DMS153 treated with DMSO at 0.1 percent for 48 hours (cell line): Measurements from ENCODE around the gene COMP.

ENCODE experiments used
- DNase-seq: peaks from one replicate; lab custom pipeline; 2025; ENCODE audit not compliant: unreplicated experiment; lab: John Stamatoyannopoulos, UW

The COMP gene

DNA sequence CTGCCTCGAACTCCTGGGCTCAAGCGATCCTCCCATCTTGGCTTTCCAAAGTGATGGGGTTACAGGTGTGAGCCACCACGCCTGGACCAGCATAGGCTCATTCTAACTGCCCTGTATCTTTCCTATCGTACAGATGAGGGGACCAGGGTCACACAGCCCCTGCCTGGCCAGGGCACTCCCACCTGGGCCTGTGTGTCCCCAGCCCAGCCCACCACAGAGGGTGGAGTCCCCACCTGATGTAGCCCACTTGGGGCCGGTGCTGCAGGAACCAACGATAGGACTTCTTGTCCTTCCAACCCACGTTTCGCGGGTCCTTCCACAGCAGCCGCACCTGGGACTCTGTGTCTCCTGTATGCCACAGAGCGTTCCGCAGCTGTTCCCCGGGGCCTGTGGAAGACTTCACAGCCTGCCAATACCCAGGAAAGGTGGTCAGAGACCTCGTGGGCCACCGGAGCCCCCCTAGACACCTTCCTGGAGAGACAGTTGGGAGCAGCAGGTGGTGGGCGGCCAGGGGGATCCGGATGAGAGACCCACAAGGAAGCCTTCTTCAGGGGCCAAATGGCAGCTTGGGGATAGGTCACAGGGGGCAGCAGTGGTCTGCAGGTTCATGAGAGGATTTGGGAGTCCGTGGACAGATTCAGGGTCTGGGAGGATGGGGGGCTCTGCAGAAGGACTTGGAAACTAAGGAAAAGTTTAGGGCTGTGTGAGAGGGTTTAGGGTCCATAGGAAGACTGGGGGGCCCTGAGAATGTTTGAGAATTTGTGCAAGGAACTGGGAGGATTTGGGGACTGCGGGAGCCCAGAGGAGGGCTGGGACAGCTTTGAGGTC, 6.9 kb downstream of the COMP start:
- DNase-seq, result no peak

DNA sequence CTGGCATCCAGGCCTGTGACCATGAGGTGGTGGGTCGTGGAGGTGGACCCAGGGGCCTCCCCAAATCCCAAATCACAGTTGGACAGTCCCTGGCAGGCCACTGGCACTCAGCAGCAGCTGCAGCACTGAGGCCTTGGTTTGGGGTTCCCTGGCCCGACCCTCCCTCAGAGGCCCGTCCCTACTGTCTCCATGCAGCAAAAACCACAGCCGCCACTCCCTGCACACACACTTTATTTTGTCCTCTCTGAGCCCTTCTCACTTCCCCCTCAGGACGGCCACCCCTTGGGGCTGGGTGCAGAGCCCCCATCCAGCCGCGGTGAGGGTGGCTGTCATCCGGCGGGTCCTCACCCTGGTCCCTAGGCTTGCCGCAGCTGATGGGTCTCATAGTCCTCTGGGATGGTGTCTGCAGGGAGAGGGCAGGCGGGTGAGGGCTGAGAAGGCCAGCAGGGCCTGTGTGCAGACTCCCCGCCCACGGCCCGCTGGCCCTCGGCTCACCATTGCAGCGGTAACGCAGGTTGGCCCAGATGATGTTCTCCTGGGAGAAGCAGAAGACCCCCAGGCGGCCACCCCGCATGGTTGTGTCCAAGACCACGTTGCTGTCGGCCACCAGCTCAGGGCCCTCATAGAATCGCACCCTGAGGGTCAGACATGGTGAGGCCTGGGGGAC, 8.4 kb downstream of the COMP start:
- DNase-seq, result no peak

GRCh38 chr19:18781885-18782527, 9.1 kb downstream of the COMP start:
- DNase-seq, result no peak

DNA sequence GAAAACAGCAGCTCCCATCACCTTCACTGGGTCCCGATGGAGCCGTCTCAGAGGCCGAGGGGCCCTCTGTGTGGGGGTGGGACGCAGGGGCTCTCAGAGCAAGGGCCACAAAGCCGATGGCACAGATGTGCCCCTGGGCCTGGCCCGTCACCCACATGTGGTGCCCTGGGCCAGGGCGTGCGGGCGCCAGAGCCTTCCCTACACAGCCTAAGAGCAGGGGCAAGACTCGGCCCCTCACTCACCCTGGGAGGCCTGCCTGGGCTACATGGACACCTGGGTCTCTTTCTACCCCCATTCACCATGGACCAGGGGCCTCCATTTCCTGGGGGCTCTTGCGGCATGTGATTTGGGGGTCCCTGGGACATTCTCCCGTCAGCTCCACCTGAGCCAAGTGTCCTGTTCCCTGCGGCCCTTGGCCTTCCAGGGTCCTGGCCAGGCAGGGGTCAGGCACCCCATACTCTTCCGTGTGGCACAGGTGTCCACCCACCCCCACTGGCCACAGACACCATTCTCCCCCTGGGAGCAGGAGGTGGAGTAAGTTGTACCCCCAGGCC, 10.0 kb downstream of the COMP start:
- DNase-seq, result no peak

DNA sequence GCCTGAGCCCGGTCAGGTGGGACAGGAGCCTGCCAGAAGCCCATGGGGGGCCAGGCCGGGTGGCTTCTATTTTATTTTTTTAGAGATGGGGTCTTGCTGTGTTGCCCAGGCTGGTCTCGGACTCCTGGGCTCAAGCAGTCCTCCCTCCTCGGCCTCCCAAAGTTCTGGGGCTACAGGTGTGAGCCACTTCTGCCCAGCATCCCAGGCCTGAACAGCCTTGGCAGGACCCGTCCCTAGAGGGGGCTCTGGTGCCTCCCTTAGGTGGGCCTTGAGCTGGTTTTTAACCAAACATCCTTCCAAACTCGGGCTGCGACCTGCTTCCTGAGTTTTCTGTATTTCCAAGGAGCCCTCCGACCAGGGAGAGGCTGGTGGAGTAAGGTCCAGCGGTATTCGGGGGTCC, 10.5 kb downstream of the COMP start:
- no peak for DNase-seq

GRCh38 chr19:18780081-18780480, 11.0 kb downstream of the COMP start:
- no peak for DNase-seq

DNA sequence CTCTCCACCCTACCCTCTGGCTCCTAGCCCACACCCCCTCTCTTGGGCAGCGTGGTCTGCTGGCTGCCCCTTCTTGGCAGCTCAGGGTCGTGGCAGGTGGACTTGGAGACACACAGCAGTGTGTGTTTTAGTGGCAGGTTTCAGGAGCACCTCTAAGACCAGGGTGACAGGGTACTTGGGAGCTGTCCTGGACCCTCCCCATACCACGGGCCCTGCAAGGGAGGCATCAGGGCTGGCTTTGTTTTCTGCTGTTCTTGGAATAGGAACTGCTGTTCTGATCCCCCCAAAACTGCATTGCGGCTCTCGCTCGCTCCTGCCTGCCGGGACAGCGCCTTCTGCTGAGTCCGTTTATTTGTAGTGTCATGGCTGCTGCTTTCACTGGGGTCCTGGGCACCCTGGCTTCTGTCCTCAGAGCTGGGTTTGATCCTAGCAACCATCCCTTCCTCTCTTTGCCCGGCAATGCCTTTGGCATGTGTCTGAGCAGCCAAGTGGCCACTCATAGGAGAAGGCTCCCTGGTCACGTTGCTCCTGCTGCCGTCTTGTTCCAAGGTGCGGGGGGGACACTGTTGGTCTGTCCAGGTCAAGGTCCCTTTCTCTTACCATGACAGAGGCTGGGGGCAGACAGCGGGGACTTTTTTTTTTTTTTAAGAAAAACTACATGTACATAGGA, 12.1 kb downstream of the COMP start:
- DNase-seq, result no peak

- no peak for DNase-seq
These were observed 13.1 kb downstream of the COMP start for GRCh38 chr19:18778076-18778389.

- no peak for DNase-seq
These were observed 13.6 kb downstream of the COMP start for GRCh38 chr19:18777301-18778075.

DNA sequence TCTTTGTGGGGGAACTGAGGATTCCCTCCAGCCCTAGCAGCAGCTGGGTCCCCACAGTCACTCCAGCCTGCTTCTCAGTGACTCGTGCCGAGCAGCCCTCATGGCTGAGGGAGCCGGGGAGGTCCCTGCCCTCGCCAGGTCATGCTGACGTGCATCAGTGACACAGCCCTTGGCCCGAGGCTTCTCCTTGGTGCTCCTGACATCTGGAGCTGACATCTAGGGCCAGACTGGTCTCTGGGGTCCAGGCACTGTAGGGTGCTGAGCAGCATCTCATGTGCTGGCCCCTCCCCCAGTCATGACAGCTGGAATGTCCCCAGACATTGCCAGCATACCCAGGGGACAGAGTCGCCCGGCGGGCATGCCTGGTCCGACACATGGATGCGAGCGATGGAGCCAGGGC, 14.4 kb downstream of the COMP start:
- no peak for DNase-seq

- no peak for DNase-seq
These were observed 14.9 kb downstream of the COMP start for GRCh38 chr19:18776288-18776594.

- DNase-seq, result no peak
These were observed 15.4 kb downstream of the COMP start for GRCh38 chr19:18775586-18776287.

DNA sequence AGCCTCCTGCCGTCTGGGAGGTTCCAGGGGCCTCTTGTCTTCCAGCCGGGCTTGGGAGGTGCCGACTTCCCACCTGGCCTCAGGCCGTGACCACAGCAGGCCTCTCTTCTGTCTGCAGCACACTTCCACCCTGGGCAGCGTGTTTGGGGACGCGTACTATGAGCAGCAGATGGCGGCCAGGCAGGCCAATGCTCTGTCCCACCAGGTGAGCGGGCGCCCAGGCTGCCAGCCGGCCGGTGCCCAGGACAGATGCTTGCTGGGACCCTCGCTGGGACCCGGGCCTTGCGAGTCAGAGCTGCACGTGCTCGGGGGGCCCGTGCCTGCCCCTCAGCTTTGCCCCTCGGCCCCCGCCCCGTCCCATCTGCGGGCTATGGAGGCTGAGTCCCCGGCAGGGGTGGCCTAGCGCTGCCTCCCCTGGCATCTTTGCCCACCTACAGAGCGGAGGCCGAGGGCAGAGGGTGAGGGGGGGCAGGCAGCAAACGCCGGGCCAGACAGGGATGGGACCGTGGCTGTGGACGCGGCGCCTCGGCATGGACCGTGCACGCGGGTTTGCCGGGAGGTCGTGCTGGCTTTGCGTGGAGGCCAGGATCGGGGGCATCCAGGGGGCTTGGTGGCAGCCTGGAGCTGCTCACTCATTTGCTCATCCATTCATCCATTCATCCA, 16.2 kb downstream of the COMP start:
- no peak for DNase-seq

GRCh38 chr19:18774107-18774506, 17.0 kb downstream of the COMP start:
- DNase-seq, result no peak

DNA sequence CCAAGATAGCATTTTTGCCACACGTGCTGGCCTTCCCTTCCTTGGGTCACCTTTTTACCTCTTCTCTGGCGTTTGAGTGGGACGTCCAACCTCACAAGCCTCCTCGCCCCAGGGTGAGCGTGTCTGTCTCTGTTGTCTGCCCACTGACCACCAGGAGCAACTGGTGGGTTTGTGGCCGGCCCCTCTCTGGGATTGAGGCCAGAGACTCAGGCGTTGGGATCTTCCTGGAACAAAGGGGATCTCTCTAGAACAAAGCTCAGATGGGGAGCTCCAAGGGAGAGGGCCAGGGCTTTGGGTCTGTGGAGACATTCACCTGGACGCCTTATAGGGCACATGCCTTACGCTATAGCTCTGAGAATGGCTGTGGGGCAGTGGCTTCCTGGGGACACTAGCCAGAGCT, 17.4 kb downstream of the COMP start:
- no peak for DNase-seq

GRCh38 chr19:18772620-18773587, 18.2 kb downstream of the COMP start:
- no peak for DNase-seq

GRCh38 chr19:18771328-18772242, 19.5 kb downstream of the COMP start:
- DNase-seq, result no peak
